HG02852 (cell line): ENCODE data around the gene NRP1.

Experiments used
- ATAC-seq: cut with Tn5 transposase; IDR thresholded peaks from one replicate; pipeline ENCODE4 v1.9.1; 2021; ENCODE audit warnings: mild to moderate bottlenecking, moderate library complexity; ENCODE audit not compliant: unreplicated experiment

The NRP1 gene

GRCh38 chr10:33192190-33192589 is 142.3 kb downstream of the NRP1 start:
- ATAC-seq: no peak

GRCh38 chr10:33190406-33190805 is 144.1 kb downstream of the NRP1 start:
- no peak for ATAC-seq

GRCh38 chr10:33189808-33190207 is 144.7 kb downstream of the NRP1 start:
- no peak for ATAC-seq

- no peak for ATAC-seq
Measured at GRCh38 chr10:33189363-33189762, 145.1 kb downstream of the NRP1 start.

- no peak for ATAC-seq
Measured at GRCh38 chr10:33187427-33187999, 147.0 kb downstream of the NRP1 start.

GRCh38 chr10:33186150-33186549 is 148.3 kb downstream of the NRP1 start:
- ATAC-seq: no peak

GRCh38 chr10:33183655-33184054 is 150.8 kb downstream of the NRP1 start:
- ATAC-seq: no peak

- no peak for ATAC-seq
Measured at GRCh38 chr10:33180921-33181320, 153.5 kb downstream of the NRP1 start.

GRCh38 chr10:33180390-33180789 is 154.1 kb downstream of the NRP1 start:
- no peak for ATAC-seq

GRCh38 chr10:33179067-33179466 is 155.4 kb downstream of the NRP1 start:
- ATAC-seq: no peak

- no peak for ATAC-seq
Measured at GRCh38 chr10:33178026-33178755, 156.3 kb downstream of the NRP1 start.

- no peak for ATAC-seq
Measured at GRCh38 chr10:33176688-33177087, 157.8 kb downstream of the NRP1 start.

GRCh38 chr10:33174674-33175434 is 159.6 kb downstream of the NRP1 start:
- no peak for ATAC-seq

- ATAC-seq: no peak
Measured at GRCh38 chr10:33165911-33166310, 168.6 kb downstream of the NRP1 start.

- no peak for ATAC-seq
Measured at GRCh38 chr10:33164060-33164709, 170.3 kb downstream of the NRP1 start.

- no peak for ATAC-seq
Measured at GRCh38 chr10:33162248-33162575, 172.3 kb downstream of the NRP1 start.

GRCh38 chr10:33161550-33162247 is 172.8 kb downstream of the NRP1 start:
- ATAC-seq: no peak

GRCh38 chr10:33160151-33160550 is 174.3 kb downstream of the NRP1 start:
- no peak for ATAC-seq

GRCh38 chr10:33157103-33157502 is 177.4 kb downstream of the NRP1 start:
- no peak for ATAC-seq

- no peak for ATAC-seq
Measured at GRCh38 chr10:33155720-33156638, 178.5 kb downstream of the NRP1 start.
